Panc1 (cell line): ENCODE data around the gene PSG7.
"Not testable (repeated sequence)": the region's sequence is repeated elsewhere in the genome, so short reads cannot be mapped to it uniquely, and the experiment has no call there.

Experiments
- CTCF ChIP-seq: fragments of 450-650 bp; IDR thresholded peaks from 2 replicates; pipeline ENCODE4 v1.5.1; 2017; ENCODE audit warnings: mild to moderate bottlenecking
- POLR2AphosphoS5 ChIP-seq: IDR thresholded peaks from 2 replicates; pipeline ENCODE4 v1.6.1; 2012; ENCODE audit warnings: mild to moderate bottlenecking, low read depth, low read length, moderate library complexity
- SIN3A ChIP-seq: IDR thresholded peaks from 2 replicates; pipeline ENCODE4 v1.6.1; 2012; ENCODE audit warnings: low read depth, mild to moderate bottlenecking, low read length, moderate library complexity, borderline replicate concordance; ENCODE audit not compliant: insufficient read depth
- TF ChIP-seq, protein P1 (sequence below), 2 experiments: IDR thresholded peaks; 2 replicates each; pipeline ENCODE4 v1.6.1; 2011 to 2012; ENCODE audit warnings: low read depth in 2 of 2, control low read depth in 1 of 2, low read length in 1 of 2, mild to moderate bottlenecking in 1 of 2, moderate library complexity in 1 of 2; ENCODE audit not compliant: insufficient read depth in 1 of 2

GRCh38 chr19:42951476-42951875, 14.5 kb upstream of the PSG7 start:
- not testable (repeated sequence) for TF ChIP-seq POLR2AphosphoS5, CTCF, SIN3A
- TF ChIP-seq, protein P1, sequence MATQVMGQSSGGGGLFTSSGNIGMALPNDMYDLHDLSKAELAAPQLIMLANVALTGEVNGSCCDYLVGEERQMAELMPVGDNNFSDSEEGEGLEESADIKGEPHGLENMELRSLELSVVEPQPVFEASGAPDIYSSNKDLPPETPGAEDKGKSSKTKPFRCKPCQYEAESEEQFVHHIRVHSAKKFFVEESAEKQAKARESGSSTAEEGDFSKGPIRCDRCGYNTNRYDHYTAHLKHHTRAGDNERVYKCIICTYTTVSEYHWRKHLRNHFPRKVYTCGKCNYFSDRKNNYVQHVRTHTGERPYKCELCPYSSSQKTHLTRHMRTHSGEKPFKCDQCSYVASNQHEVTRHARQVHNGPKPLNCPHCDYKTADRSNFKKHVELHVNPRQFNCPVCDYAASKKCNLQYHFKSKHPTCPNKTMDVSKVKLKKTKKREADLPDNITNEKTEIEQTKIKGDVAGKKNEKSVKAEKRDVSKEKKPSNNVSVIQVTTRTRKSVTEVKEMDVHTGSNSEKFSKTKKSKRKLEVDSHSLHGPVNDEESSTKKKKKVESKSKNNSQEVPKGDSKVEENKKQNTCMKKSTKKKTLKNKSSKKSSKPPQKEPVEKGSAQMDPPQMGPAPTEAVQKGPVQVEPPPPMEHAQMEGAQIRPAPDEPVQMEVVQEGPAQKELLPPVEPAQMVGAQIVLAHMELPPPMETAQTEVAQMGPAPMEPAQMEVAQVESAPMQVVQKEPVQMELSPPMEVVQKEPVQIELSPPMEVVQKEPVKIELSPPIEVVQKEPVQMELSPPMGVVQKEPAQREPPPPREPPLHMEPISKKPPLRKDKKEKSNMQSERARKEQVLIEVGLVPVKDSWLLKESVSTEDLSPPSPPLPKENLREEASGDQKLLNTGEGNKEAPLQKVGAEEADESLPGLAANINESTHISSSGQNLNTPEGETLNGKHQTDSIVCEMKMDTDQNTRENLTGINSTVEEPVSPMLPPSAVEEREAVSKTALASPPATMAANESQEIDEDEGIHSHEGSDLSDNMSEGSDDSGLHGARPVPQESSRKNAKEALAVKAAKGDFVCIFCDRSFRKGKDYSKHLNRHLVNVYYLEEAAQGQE (IDR thresholded peaks at IDR 0.05; ENCODE audit: insufficient read depth in 1 of 2, low read depth in 2 of 2, low read length in 1 of 2), result not testable (repeated sequence)
